ENCODE results near the gene SEZ6L.

Gene SEZ6L

GRCh38 chr22:26214466-26214865 is 45.2 kb downstream of the SEZ6L start:
- Histone ChIP-seq H3K4me3 (IDR thresholded peaks at IDR 0.05; ENCODE audit: insufficient read depth, low read depth, low read length) (no peak overlapping the region), H3K36me3 (ENCODE audit: insufficient read depth) (no peaks in the 10 kb centered on the region), H3K9ac (no peak overlapping the region), H3K4me2 (no peak overlapping the region), H3K4me1 (ENCODE audit: low read depth, poor library complexity, severe bottlenecking) (no peaks in the 10 kb centered on the region), H2AFZ (ENCODE audit: low read depth) (no peak overlapping the region), H3K27me3 (ENCODE audit: insufficient read depth, low read depth) (no peaks in the 10 kb centered on the region), H3K27ac (no peak overlapping the region), H4K20me1 (ENCODE audit: insufficient read depth) (no peaks in the 10 kb centered on the region), H3K79me2 (ENCODE audit: insufficient read depth, low read depth) (no peaks in the 10 kb centered on the region)
- no peak for TF ChIP-seq CTCF (conservative IDR thresholded peaks at IDR 0.05; ENCODE audit: low read depth, low read length)

- Histone ChIP-seq H3K27me3 (ENCODE audit: insufficient read depth, low read depth) (no peaks in the 10 kb centered on the region), H3K36me3 (ENCODE audit: insufficient read depth) (no peaks in the 10 kb centered on the region), H3K79me2 (ENCODE audit: insufficient read depth, low read depth) (no peaks in the 10 kb centered on the region), H3K4me2 (no peak overlapping the region), H3K9ac (no peak overlapping the region), H2AFZ (ENCODE audit: low read depth) (no peak overlapping the region), H3K4me1 (ENCODE audit: low read depth, poor library complexity, severe bottlenecking) (no peaks in the 10 kb centered on the region), H4K20me1 (ENCODE audit: insufficient read depth) (no peaks in the 10 kb centered on the region), H3K27ac (no peak overlapping the region), H3K4me3 (IDR thresholded peaks at IDR 0.05; ENCODE audit: insufficient read depth, low read depth, low read length) (no peak overlapping the region)
- no peak for TF ChIP-seq CTCF (conservative IDR thresholded peaks at IDR 0.05; ENCODE audit: low read depth, low read length)
These were observed 46.5 kb downstream of the SEZ6L start for GRCh38 chr22:26215736-26216135.

GRCh38 chr22:26225207-26225606 is 55.9 kb downstream of the SEZ6L start:
- Histone ChIP-seq H3K27me3 (ENCODE audit: insufficient read depth, low read depth) (no peaks in the 10 kb centered on the region), H4K20me1 (ENCODE audit: insufficient read depth) (no peaks in the 10 kb centered on the region), H3K79me2 (ENCODE audit: insufficient read depth, low read depth) (no peaks in the 10 kb centered on the region), H3K4me3 (IDR thresholded peaks at IDR 0.05; ENCODE audit: insufficient read depth, low read depth, low read length) (no peak overlapping the region), H2AFZ (ENCODE audit: low read depth) (no peak overlapping the region), H3K4me2 (no peak overlapping the region), H3K27ac (no peak overlapping the region), H3K9ac (no peak overlapping the region), H3K36me3 (ENCODE audit: insufficient read depth) (no peaks in the 10 kb centered on the region), H3K4me1 (ENCODE audit: low read depth, poor library complexity, severe bottlenecking) (no peaks in the 10 kb centered on the region)
- TF ChIP-seq CTCF (conservative IDR thresholded peaks at IDR 0.05; ENCODE audit: low read depth, low read length), result no peak

GRCh38 chr22:26226538-26227297 is 57.5 kb downstream of the SEZ6L start:
- TF ChIP-seq CTCF (conservative IDR thresholded peaks at IDR 0.05; ENCODE audit: low read depth, low read length), result no peak
- H3K4me3 ChIP-seq (IDR thresholded peaks at IDR 0.05; ENCODE audit: insufficient read depth, low read depth, low read length), result no peak overlapping the region
- no peak overlapping the region for H3K27ac ChIP-seq
- no peak overlapping the region for H3K4me2 ChIP-seq
- H3K79me2 ChIP-seq (ENCODE audit: insufficient read depth, low read depth), result no peaks in the 10 kb centered on the region
- no peak overlapping the region for H2AFZ ChIP-seq (ENCODE audit: low read depth)
- H3K9ac ChIP-seq, result no peak overlapping the region
- no peaks in the 10 kb centered on the region for H4K20me1 ChIP-seq (ENCODE audit: insufficient read depth)
- H3K36me3 ChIP-seq (ENCODE audit: insufficient read depth), result no peaks in the 10 kb centered on the region
- H3K27me3 ChIP-seq (ENCODE audit: insufficient read depth, low read depth), result no peaks in the 10 kb centered on the region
- H3K4me1 ChIP-seq (ENCODE audit: low read depth, poor library complexity, severe bottlenecking), result no peaks in the 10 kb centered on the region

Data from KMS-11 (cell line).